ENCODE data around the gene SLC25A18. TPM values are rescaled to one million over a fixed set of nuclear protein-coding genes. Genes with fewer than 3 reads are reported as not detected.

The SLC25A18 gene
- total RNA-seq, 1 experiment from 2014 or later: 2.1 TPM

GRCh38 chr22:17554814-17555213 lies 8.5 kb upstream of the SLC25A18 start (continued):
- TF ChIP-seq ZNF416 (CRISPR knock-in tag; IDR thresholded peaks at IDR 0.05) (no peak), NFATC4 (CRISPR knock-in tag; IDR thresholded peaks at IDR 0.05) (no peak)

GRCh38 chr22:17559188-17559587 lies 4.1 kb upstream of the SLC25A18 start:
- no peak overlapping the region; the same call in 1 of the 2 replicates for H3K27ac Mint-ChIP-seq
- POLR2A ChIA-PET: interaction anchor here (0.5 kb wide), 1 partner anchor 130 kb away, joined by 4 read pairs; no protein-coding TSS in a partner anchor
- H3K27me3 Mint-ChIP-seq (ENCODE audit: low read depth): no peaks in the 10 kb centered on the region
- peaks cover 20% of the 10 kb centered on the region for H3K4me1 Mint-ChIP-seq
- CTCF ChIA-PET: interaction anchor here (0.8 to 2.0 kb wide), 21 partner anchors 10 to 443 kb away, joined by 3 to 11 read pairs (median 5); no protein-coding TSS in a partner anchor
- no peak overlapping the region for H3K4me3 Mint-ChIP-seq
- DNase-seq (ENCODE audit: low spot score) (no peak), ATAC-seq (no peak)
- peaks cover 17% of the 10 kb centered on the region for H3K9me3 Mint-ChIP-seq
- TF ChIP-seq GABPB1 (CRISPR knock-in tag; IDR thresholded peaks at IDR 0.05) (no peak), AFF4 (CRISPR knock-in tag; IDR thresholded peaks at IDR 0.05; ENCODE audit: borderline replicate concordance) (no peak), ZNF425 (CRISPR knock-in tag; conservative IDR thresholded peaks at IDR 0.05) (no peak), NR1H2 (CRISPR knock-in tag; IDR thresholded peaks at IDR 0.05) (no peak), ZNF532 (CRISPR knock-in tag; IDR thresholded peaks at IDR 0.05; ENCODE audit: borderline replicate concordance) (no peak), TEAD1 (CRISPR knock-in tag; IDR thresholded peaks at IDR 0.05) (no peak), SP1 (CRISPR knock-in tag; conservative IDR thresholded peaks at IDR 0.05) (no peak)
- TF ChIP-seq, protein P1, sequence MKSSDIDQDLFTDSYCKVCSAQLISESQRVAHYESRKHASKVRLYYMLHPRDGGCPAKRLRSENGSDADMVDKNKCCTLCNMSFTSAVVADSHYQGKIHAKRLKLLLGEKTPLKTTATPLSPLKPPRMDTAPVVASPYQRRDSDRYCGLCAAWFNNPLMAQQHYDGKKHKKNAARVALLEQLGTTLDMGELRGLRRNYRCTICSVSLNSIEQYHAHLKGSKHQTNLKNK (CRISPR knock-in tag; IDR thresholded peaks at IDR 0.05): no peak
- TF ChIP-seq, protein P2, sequence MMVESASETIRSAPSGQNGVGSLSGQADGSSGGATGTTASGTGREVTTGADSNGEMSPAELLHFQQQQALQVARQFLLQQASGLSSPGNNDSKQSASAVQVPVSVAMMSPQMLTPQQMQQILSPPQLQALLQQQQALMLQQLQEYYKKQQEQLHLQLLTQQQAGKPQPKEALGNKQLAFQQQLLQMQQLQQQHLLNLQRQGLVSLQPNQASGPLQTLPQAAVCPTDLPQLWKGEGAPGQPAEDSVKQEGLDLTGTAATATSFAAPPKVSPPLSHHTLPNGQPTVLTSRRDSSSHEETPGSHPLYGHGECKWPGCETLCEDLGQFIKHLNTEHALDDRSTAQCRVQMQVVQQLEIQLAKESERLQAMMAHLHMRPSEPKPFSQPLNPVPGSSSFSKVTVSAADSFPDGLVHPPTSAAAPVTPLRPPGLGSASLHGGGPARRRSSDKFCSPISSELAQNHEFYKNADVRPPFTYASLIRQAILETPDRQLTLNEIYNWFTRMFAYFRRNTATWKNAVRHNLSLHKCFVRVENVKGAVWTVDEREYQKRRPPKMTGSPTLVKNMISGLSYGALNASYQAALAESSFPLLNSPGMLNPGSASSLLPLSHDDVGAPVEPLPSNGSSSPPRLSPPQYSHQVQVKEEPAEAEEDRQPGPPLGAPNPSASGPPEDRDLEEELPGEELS (CRISPR knock-in tag; IDR thresholded peaks at IDR 0.05): no peak
- TF ChIP-seq, protein P3, sequence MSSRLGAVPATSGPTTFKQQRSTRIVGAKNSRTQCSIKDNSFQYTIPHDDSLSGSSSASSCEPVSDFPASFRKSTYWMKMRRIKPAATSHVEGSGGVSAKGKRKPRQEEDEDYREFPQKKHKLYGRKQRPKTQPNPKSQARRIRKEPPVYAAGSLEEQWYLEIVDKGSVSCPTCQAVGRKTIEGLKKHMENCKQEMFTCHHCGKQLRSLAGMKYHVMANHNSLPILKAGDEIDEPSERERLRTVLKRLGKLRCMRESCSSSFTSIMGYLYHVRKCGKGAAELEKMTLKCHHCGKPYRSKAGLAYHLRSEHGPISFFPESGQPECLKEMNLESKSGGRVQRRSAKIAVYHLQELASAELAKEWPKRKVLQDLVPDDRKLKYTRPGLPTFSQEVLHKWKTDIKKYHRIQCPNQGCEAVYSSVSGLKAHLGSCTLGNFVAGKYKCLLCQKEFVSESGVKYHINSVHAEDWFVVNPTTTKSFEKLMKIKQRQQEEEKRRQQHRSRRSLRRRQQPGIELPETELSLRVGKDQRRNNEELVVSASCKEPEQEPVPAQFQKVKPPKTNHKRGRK (CRISPR knock-in tag; IDR thresholded peaks at IDR 0.05; ENCODE audit: borderline replicate concordance): no peak
- H3K36me3 Mint-ChIP-seq: peaks cover 56% of the 10 kb centered on the region
